WTC11 (cell line): ENCODE results near the gene TACO1. TPM values are rescaled to one million over a fixed set of nuclear protein-coding genes. Genes with fewer than 3 reads are reported as not detected.

ENCODE experiments used
- ATAC-seq: fragments of 200-7000 bp; cut with Tn5 transposase; 2 replicates; pipeline ENCODE4 v1.10.0; 2021; ENCODE audit warnings: mild to moderate bottlenecking, moderate library complexity
- CTCF ChIA-PET: fragments of 300-600 bp; sonication (Branson Sonifier 250); formaldehyde crosslinking; loops from one replicate; lab custom pipeline; 2021; ENCODE audit warnings: antibody characterized with exemption; lab: Charles Lee
- POLR2A ChIA-PET: fragments of 350-600 bp; sonication (Branson Sonifier 250); formaldehyde crosslinking; loops from one replicate; lab custom pipeline; 2021; ENCODE audit warnings: antibody characterized with exemption; lab: Charles Lee
- DNase-seq: peaks from one replicate; pipeline ENCODE4 v3.0.0; 2021; ENCODE audit warnings: low spot score
- H3K27ac Mint-ChIP-seq: 2 replicates; pipeline ENCODE4 v1.8.0; 2021; ENCODE audit warnings: mixed read lengths
- H3K27me3 Mint-ChIP-seq: 2 replicates; pipeline ENCODE4 v1.8.0; 2021; ENCODE audit warnings: low read depth, mild to moderate bottlenecking, moderate library complexity, mixed read lengths
- H3K36me3 Mint-ChIP-seq: 2 replicates; pipeline ENCODE4 v1.8.0; 2021; ENCODE audit warnings: mixed read lengths
- H3K4me1 Mint-ChIP-seq: 2 replicates; pipeline ENCODE4 v1.8.0; 2022; ENCODE audit warnings: mixed read lengths
- H3K4me3 Mint-ChIP-seq: 2 replicates; pipeline ENCODE4 v1.8.0; 2021; ENCODE audit warnings: mild to moderate bottlenecking, moderate library complexity, mixed read lengths
- H3K9me3 Mint-ChIP-seq: 2 replicates; pipeline ENCODE4 v1.8.0; 2021; ENCODE audit warnings: mixed read lengths
- AFF4 ChIP-seq: sonication (generic); formaldehyde crosslinking; IDR thresholded peaks from 2 replicates; pipeline ENCODE4 v1.8.1; 2023; ENCODE audit warnings: mild to moderate bottlenecking, missing genetic modification reagents, borderline replicate concordance
- ATF3 ChIP-seq: sonication (generic); formaldehyde crosslinking; conservative IDR thresholded peaks from 2 replicates; pipeline ENCODE4 v1.8.1; 2022; ENCODE audit warnings: mild to moderate bottlenecking, missing genetic modification reagents
- CDX4 ChIP-seq: fragments of 250-450 bp; sonication (Bioruptor Pico); IDR thresholded peaks from 2 replicates; pipeline ENCODE4 v1.9.0; 2021; ENCODE audit warnings: moderate library complexity, mild to moderate bottlenecking, inconsistent platforms, borderline replicate concordance
- ESRRA ChIP-seq: sonication (generic); formaldehyde crosslinking; IDR thresholded peaks from 2 replicates; pipeline ENCODE4 v1.8.1; 2022; ENCODE audit warnings: mild to moderate bottlenecking, missing genetic modification reagents, borderline replicate concordance
- ETV6 ChIP-seq: sonication (generic); formaldehyde crosslinking; IDR thresholded peaks from 2 replicates; pipeline ENCODE4 v1.8.1; 2022; ENCODE audit warnings: mild to moderate bottlenecking, missing genetic modification reagents
- FOXJ3 ChIP-seq: sonication (generic); formaldehyde crosslinking; IDR thresholded peaks from 2 replicates; pipeline ENCODE4 v1.9.0; 2021; ENCODE audit warnings: missing genetic modification reagents, mild to moderate bottlenecking, borderline replicate concordance
- KAT7 ChIP-seq: sonication (generic); formaldehyde crosslinking; IDR thresholded peaks from 2 replicates; pipeline ENCODE4 v1.8.1; 2023; ENCODE audit warnings: missing genetic modification reagents, mild to moderate bottlenecking, borderline replicate concordance
- NR2C2 ChIP-seq: sonication (generic); formaldehyde crosslinking; IDR thresholded peaks from 2 replicates; pipeline ENCODE4 v1.8.0; 2022; ENCODE audit warnings: mild to moderate bottlenecking, missing genetic modification reagents
- STAT6 ChIP-seq: sonication (generic); formaldehyde crosslinking; conservative IDR thresholded peaks from 2 replicates; pipeline ENCODE4 v1.8.1; 2023; ENCODE audit warnings: mild to moderate bottlenecking, low read depth, missing genetic modification reagents, moderate library complexity
- ZBTB43 ChIP-seq: sonication (generic); formaldehyde crosslinking; IDR thresholded peaks from 2 replicates; pipeline ENCODE4 v1.8.1; 2023; ENCODE audit warnings: mild to moderate bottlenecking, missing genetic modification reagents
- ZNF138 ChIP-seq: sonication (generic); formaldehyde crosslinking; conservative IDR thresholded peaks from 2 replicates; pipeline ENCODE4 v1.8.1; 2022; ENCODE audit warnings: mild to moderate bottlenecking, moderate library complexity, missing genetic modification reagents
- ZNF263 ChIP-seq: sonication (generic); formaldehyde crosslinking; IDR thresholded peaks from 2 replicates; pipeline ENCODE4 v1.8.1; 2022; ENCODE audit warnings: low read depth, mild to moderate bottlenecking, moderate library complexity, missing genetic modification reagents
- ZNF281 ChIP-seq: sonication (generic); formaldehyde crosslinking; IDR thresholded peaks from 2 replicates; pipeline ENCODE4 v1.8.0; 2023; ENCODE audit warnings: mild to moderate bottlenecking, missing genetic modification reagents
- ZNF317 ChIP-seq: sonication (generic); formaldehyde crosslinking; IDR thresholded peaks from 2 replicates; pipeline ENCODE4 v1.8.1; 2023; ENCODE audit warnings: low read depth, mild to moderate bottlenecking, moderate library complexity, missing genetic modification reagents, borderline replicate concordance
- ZNF532 ChIP-seq: fragments of 250-450 bp; sonication (Bioruptor Pico); IDR thresholded peaks from 2 replicates; pipeline ENCODE4 v1.9.0; 2021; ENCODE audit warnings: mild to moderate bottlenecking, borderline replicate concordance
- total RNA-seq: library from RNA; stranded (reverse); gene quantifications from 3 replicates; pipeline ENCODE4 v1.2.3, GENCODE V29; 2021

Gene TACO1
- total RNA-seq, 1 experiment from 2014 or later, result 26.9 TPM

GRCh38 chr17:63555500-63556156 is 45.1 kb upstream of the TACO1 start (continued):
- TF ChIP-seq ATF3 (CRISPR knock-in tag) (no peak), ETV6 (CRISPR knock-in tag) (no peak)

- H3K4me3 Mint-ChIP-seq, result no peak overlapping the region
- CTCF ChIA-PET, result interaction anchor here (1.3 kb wide), 1 partner anchor 55 kb away, joined by 6 read pairs; no protein-coding TSS in a partner anchor
- no peak overlapping the region for H3K27ac Mint-ChIP-seq
- H3K36me3 Mint-ChIP-seq, result peaks cover 10% of the 10 kb centered on the region
- H3K27me3 Mint-ChIP-seq, result no peaks in the 10 kb centered on the region
- no peaks in the 10 kb centered on the region for H3K9me3 Mint-ChIP-seq
- DNase-seq (no peak), ATAC-seq (no peak)
- POLR2A ChIA-PET, result no interaction called here
- H3K4me1 Mint-ChIP-seq, result peaks cover 4% of the 10 kb centered on the region
- TF ChIP-seq ETV6 (CRISPR knock-in tag) (no peak), NR2C2 (CRISPR knock-in tag) (no peak), ESRRA (CRISPR knock-in tag) (no peak), ZNF138 (CRISPR knock-in tag) (no peak), STAT6 (no peak), CDX4 (CRISPR knock-in tag) (no peak), ZBTB43 (CRISPR knock-in tag) (no peak), FOXJ3 (CRISPR knock-in tag) (no peak), ZNF263 (CRISPR knock-in tag) (no peak), AFF4 (no peak), ZNF317 (no peak), ZNF281 (CRISPR knock-in tag) (no peak), KAT7 (no peak), ZNF532 (CRISPR knock-in tag) (no peak)
- TF ChIP-seq, all 79 proteins: peak for 0
Observed at GRCh38 chr17:63557416-63557815, 43.3 kb upstream of the TACO1 start.
